ENCODE data around the gene GPR146. TPM values are rescaled to one million over a fixed set of nuclear protein-coding genes. Genes with fewer than 3 reads are reported as not detected.

Gene GPR146
- total RNA-seq, 1 donor from 2014 or later, result 0.79 TPM

DNA sequence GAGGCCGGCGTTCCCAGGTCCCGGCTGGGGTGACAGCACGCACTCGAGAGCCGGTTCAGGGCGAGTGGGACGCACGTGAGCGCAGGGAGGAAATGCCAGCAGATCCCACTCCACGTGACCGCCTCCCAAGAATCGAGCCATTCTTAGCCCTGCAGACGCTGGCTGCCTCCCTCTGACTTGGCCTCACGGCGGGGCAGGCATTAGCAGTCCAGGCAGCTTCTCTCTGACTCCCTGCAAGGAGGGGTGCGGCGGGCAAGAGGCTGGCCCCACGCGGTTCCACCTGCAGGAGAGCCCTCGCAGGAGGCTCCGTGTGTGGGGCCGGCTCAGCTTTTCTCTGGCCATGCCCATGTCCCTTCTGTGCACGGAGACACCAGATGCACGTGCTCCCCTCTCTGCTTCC, 10.1 kb downstream of the GPR146 start:
- Mint-ChIP-seq H3K9me3 (no peaks in the 10 kb centered on the region), H3K27me3 (ENCODE audit: insufficient read depth, low read depth) (peaks cover 7% of the 10 kb centered on the region), H3K4me1 (peaks cover 37% of the 10 kb centered on the region), H3K36me3 (peaks cover 5% of the 10 kb centered on the region), H3K4me3 (peak overlapping the region; percentile 57), H3K27ac (peak overlapping the region; percentile 74)
- H3F3A ChIP-seq (ENCODE audit: low read depth), result peaks cover 26% of the 10 kb centered on the region
- H2AFZ ChIP-seq (replicated peaks), result no peak overlapping the region
- no peak overlapping the region for H3K4me3 ChIP-seq
- no peaks in the 10 kb centered on the region for H3K27me3 ChIP-seq
- no peaks in the 10 kb centered on the region for H3K36me3 ChIP-seq
- H3K9ac ChIP-seq, result peak overlapping the region; percentile 20
- no peak for TF ChIP-seq EZH2phosphoT487 (IDR thresholded peaks at IDR 0.05)
- TF ChIP-seq, protein P1, sequence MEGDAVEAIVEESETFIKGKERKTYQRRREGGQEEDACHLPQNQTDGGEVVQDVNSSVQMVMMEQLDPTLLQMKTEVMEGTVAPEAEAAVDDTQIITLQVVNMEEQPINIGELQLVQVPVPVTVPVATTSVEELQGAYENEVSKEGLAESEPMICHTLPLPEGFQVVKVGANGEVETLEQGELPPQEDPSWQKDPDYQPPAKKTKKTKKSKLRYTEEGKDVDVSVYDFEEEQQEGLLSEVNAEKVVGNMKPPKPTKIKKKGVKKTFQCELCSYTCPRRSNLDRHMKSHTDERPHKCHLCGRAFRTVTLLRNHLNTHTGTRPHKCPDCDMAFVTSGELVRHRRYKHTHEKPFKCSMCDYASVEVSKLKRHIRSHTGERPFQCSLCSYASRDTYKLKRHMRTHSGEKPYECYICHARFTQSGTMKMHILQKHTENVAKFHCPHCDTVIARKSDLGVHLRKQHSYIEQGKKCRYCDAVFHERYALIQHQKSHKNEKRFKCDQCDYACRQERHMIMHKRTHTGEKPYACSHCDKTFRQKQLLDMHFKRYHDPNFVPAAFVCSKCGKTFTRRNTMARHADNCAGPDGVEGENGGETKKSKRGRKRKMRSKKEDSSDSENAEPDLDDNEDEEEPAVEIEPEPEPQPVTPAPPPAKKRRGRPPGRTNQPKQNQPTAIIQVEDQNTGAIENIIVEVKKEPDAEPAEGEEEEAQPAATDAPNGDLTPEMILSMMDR (IDR thresholded peaks at IDR 0.05), result no peak
- peaks cover 7% of the 10 kb centered on the region for H4K20me1 ChIP-seq (ENCODE audit: low read depth)
- H3K27ac ChIP-seq, result peak overlapping the region; percentile 63
- no peaks in the 10 kb centered on the region for H3K9me3 ChIP-seq (ENCODE audit: low read depth)
- DNase-seq (ENCODE audit: low spot score), result peak; percentile 52
- peaks cover 38% of the 10 kb centered on the region for H3K4me1 ChIP-seq
- H3K79me2 ChIP-seq (ENCODE audit: low read depth), result peaks cover 11% of the 10 kb centered on the region
- H3K4me2 ChIP-seq, result peak overlapping the region; percentile 60

DNA sequence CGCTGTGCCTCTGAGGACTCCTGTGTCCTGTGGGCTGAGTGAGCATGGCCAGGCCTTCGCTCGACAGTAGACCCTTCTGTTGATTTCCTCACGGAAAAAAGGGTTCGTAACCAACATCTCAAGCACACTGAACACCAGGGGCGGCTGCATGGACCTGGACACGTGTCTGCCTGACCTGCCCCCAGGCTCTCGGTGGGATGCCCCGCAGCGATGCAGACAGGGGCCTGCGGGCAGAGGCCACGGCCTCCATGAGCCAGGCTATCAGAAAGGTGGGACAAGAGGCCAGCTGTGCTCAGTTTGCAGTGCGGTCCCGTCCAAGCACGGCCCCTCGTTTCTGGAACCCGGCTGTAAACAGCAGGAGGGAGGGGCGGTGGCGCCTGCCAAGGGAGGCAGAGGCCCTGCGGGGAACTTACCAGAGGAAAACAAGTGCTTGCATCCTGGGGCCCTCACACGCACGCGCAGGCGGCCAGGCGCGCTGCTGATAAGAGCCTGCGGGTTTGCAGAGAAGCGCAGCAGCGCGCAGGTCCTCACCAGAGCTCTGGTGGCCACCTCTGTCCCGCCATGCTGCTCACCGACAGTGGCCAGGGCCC, 10.6 kb downstream of the GPR146 start:
- no peaks in the 10 kb centered on the region for H3K27me3 ChIP-seq
- Mint-ChIP-seq H3K4me1 (peaks cover 36% of the 10 kb centered on the region), H3K9me3 (no peaks in the 10 kb centered on the region), H3K4me3 (no peak overlapping the region), H3K36me3 (peaks cover 5% of the 10 kb centered on the region), H3K27ac (no peak overlapping the region), H3K27me3 (ENCODE audit: insufficient read depth, low read depth) (peaks cover 7% of the 10 kb centered on the region)
- peaks cover 38% of the 10 kb centered on the region for H3K4me1 ChIP-seq
- H3K9ac ChIP-seq, result no peak overlapping the region
- H3K27ac ChIP-seq, result peak overlapping the region; percentile 63
- H3K4me2 ChIP-seq, result peak overlapping the region; percentile 60
- H2AFZ ChIP-seq (replicated peaks), result no peak overlapping the region
- H3K79me2 ChIP-seq (ENCODE audit: low read depth), result peaks cover 9% of the 10 kb centered on the region
- peaks cover 7% of the 10 kb centered on the region for H4K20me1 ChIP-seq (ENCODE audit: low read depth)
- no peaks in the 10 kb centered on the region for H3K9me3 ChIP-seq (ENCODE audit: low read depth)
- peaks cover 26% of the 10 kb centered on the region for H3F3A ChIP-seq (ENCODE audit: low read depth)
- TF ChIP-seq EZH2 (IDR thresholded peaks at IDR 0.05) (no peak), EZH2phosphoT487 (IDR thresholded peaks at IDR 0.05) (no peak)
- TF ChIP-seq, protein P1 (IDR thresholded peaks at IDR 0.05), result no peak
- H3K36me3 ChIP-seq, result no peaks in the 10 kb centered on the region
- DNase-seq (ENCODE audit: low spot score), result no peak
- no peak overlapping the region for H3K4me3 ChIP-seq

GRCh38 chr7:1055491-1055955, 11.2 kb downstream of the GPR146 start:
- TF ChIP-seq, protein P1 (IDR thresholded peaks at IDR 0.05), result no peak
- no peak for TF ChIP-seq EZH2 (IDR thresholded peaks at IDR 0.05)
- no peak for TF ChIP-seq EZH2phosphoT487 (IDR thresholded peaks at IDR 0.05)

More at GRCh38 chr7:1055491-1055955, 11.2 kb downstream of the GPR146 start:
- H3K4me2 ChIP-seq, result no peak overlapping the region
- H3K9me3 Mint-ChIP-seq, result no peaks in the 10 kb centered on the region
- no peak overlapping the region for H3K4me3 ChIP-seq
- H3K9me3 ChIP-seq (ENCODE audit: low read depth), result no peaks in the 10 kb centered on the region
- H3K27ac Mint-ChIP-seq, result no peak overlapping the region
- H3K27ac ChIP-seq, result no peak overlapping the region
- H3K27me3 Mint-ChIP-seq (ENCODE audit: insufficient read depth, low read depth), result peaks cover 7% of the 10 kb centered on the region
- peaks cover 35% of the 10 kb centered on the region for H3K4me1 Mint-ChIP-seq
- no peaks in the 10 kb centered on the region for H3K27me3 ChIP-seq
- H3K9ac ChIP-seq, result no peak overlapping the region
- peaks cover 5% of the 10 kb centered on the region for H3K36me3 Mint-ChIP-seq
- H3K36me3 ChIP-seq, result no peaks in the 10 kb centered on the region
- no peak for DNase-seq (ENCODE audit: low spot score)
- H3K79me2 ChIP-seq (ENCODE audit: low read depth), result peaks cover 9% of the 10 kb centered on the region
- H4K20me1 ChIP-seq (ENCODE audit: low read depth), result peaks cover 7% of the 10 kb centered on the region
- no peak overlapping the region for H3K4me3 Mint-ChIP-seq
- H3F3A ChIP-seq (ENCODE audit: low read depth), result peaks cover 26% of the 10 kb centered on the region
- H2AFZ ChIP-seq (replicated peaks), result no peak overlapping the region
- H3K4me1 ChIP-seq, result peaks cover 44% of the 10 kb centered on the region

Data from neural progenitor cell (in vitro differentiated cells).